ENCODE measurements around the gene GMEB2. TPM values are rescaled to one million over a fixed set of nuclear protein-coding genes. Genes with fewer than 3 reads are reported as not detected.

The GMEB2 gene
- total RNA-seq, 1 donor: 7.4 TPM

DNA sequence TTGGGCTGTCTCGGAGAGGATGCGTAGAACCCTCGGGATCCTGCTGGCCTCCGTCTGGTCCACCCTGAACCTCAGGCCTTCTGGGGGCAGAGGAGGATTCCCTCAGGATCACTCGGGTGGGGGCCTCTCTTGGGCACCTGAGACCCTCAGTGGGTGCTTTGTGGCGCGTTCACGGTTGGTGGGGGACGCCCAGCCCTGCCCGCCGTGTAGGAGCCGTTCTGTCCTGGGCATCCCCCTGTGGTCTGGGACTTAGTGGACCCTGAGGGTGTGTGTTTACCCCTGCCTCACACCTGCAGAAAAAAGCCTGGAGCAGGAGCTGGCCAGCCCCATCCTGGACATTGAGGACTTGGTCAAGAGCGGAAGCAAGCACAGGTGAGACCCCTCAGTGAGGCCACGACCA is 38.8 kb upstream of the GMEB2 start:
- DNase-seq (ENCODE audit: low read depth): no peak
- no peak overlapping the region for H3K4me3 ChIP-seq (ENCODE audit: low read depth, low read length)
- TF ChIP-seq, protein P1, sequence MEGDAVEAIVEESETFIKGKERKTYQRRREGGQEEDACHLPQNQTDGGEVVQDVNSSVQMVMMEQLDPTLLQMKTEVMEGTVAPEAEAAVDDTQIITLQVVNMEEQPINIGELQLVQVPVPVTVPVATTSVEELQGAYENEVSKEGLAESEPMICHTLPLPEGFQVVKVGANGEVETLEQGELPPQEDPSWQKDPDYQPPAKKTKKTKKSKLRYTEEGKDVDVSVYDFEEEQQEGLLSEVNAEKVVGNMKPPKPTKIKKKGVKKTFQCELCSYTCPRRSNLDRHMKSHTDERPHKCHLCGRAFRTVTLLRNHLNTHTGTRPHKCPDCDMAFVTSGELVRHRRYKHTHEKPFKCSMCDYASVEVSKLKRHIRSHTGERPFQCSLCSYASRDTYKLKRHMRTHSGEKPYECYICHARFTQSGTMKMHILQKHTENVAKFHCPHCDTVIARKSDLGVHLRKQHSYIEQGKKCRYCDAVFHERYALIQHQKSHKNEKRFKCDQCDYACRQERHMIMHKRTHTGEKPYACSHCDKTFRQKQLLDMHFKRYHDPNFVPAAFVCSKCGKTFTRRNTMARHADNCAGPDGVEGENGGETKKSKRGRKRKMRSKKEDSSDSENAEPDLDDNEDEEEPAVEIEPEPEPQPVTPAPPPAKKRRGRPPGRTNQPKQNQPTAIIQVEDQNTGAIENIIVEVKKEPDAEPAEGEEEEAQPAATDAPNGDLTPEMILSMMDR (IDR thresholded peaks at IDR 0.05; ENCODE audit: insufficient read depth, low read length): no peak

DNA sequence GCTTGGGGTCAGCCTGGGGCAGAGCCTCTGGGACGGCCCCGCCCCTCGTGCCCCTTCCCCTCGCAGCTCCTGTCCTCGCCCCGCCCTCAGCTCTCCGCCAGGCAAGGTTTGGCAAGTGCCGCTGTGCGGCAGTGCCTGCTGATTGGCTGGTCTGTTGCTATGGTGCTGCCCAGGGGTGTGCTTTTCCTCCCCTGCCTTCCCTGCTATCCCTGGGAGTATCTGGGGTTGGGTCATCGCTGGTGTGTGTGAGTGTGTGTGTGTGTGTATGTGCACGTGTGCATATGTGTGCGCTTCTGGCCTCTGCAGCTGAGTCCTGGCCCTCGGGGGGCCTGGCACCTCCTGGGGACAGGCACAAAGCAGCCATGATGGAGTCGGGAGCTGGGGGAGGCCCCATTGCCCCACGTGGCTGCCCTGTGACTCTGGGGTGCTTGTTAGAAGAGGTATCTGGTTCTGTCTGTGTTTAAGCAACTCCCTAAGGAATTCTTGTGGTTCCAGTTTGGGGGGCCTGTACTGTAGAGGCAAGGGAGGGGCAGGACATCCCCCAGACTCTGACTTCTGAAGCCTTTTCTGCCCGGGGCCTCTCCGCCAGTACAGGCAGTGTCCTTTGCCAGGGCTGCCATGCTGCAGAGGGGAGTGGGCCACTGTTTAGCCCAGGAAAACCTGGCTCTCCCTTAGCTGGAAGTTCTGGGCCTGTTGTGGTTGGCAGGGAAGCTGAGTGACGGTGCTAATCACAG is 38.1 kb upstream of the GMEB2 start:
- DNase-seq (ENCODE audit: low read depth): peak; percentile 32
- H3K4me3 ChIP-seq (ENCODE audit: low read depth, low read length): no peak overlapping the region
- TF ChIP-seq, protein P1 (IDR thresholded peaks at IDR 0.05; ENCODE audit: insufficient read depth, low read length): no peak

DNA sequence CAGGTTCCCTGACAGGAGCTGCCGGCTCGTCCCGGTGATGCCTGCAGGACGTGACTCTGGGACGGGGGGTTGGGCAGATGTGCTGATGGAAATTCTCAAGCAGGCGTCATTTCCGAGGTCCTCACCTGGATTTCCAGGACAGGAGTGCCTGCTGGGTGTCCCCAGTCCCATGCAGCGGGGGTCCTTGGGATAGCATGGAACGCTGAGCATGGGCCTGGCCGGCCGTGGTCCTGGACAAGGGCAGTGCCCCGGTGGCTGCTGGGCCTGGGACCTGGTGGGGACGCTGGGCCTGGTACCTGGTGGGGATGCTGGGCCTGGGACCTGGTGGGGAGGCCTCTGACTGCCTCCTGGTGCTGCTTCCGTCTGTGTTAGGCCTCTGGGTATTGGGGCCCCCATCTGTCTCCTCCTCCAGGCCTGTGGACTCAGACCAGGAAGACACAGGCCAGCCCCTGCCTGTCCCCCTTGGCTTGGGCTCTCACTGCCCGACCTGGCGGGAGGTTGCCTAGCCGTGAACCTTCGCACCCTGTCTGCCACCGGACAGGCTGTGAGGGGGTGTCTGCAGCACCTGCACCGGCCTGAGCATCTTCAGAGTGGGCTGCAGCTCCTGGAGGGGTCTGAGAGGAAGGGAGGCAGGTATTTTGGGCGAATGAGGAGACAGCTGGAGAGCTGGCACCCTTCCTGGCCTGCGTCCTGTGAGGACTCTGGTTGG is 37.4 kb upstream of the GMEB2 start:
- TF ChIP-seq, protein P1 (IDR thresholded peaks at IDR 0.05; ENCODE audit: insufficient read depth, low read length): no peak
- no peak overlapping the region for H3K4me3 ChIP-seq (ENCODE audit: low read depth, low read length)
- no peak for DNase-seq (ENCODE audit: low read depth)

DNA sequence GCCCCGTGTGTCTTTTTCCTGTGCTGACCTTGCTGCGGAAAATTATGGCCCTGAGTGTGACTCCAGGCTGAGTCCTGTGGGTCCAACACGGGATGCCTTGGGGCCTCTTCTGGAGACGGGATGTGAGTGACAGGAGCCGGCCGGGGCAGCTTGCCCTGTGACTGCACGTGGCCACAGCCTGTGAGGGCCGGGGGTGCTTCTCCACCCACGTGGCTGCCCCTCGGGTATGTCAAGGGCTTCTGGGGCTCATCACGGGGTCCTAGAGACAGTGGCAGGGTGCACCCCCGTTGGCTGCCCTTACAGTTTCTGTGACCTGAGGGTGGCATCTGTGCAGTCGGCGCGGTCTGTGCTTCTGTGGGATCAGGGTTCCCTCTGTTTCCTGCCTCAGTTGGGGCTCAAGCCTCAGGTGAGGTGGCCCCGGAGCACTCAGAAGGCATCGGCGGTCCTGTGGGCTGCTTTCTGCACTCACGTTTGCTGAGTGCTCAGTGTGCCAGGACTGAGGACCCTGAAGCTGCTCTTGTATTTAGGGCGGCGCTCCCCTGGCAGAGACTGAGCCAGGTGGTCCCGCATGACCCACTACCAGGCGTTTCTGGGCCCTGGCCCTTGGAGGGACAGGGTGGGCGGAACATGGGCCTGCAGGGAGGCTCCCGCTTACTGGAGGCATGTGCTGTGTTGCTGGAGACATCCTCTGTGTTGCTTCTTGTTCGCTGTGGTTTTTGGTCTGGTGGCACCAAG is 36.6 kb upstream of the GMEB2 start:
- DNase-seq (ENCODE audit: low read depth): no peak
- TF ChIP-seq, protein P1 (IDR thresholded peaks at IDR 0.05; ENCODE audit: insufficient read depth, low read length): no peak
- no peak overlapping the region for H3K4me3 ChIP-seq (ENCODE audit: low read depth, low read length)

DNA sequence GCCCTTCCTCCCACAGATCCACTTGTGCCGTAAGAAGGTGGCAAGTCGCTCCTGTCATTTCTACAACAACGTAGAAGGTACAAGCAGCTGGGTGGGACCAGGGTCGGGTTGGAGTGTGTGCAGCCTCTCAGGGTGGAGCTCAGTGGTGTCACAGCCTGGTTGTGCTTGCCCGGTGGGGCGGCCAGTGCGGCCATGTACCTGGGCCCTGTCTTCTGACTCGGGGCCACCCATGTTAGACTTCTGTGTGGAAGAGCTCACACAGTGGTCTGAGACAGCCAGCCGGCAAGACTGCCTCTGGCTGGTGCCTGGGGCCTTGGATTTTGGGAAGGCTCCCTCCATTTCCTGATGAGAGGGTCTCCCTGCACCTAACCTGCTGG is 35.9 kb upstream of the GMEB2 start:
- no peak for DNase-seq (ENCODE audit: low read depth)
- no peak overlapping the region for H3K4me3 ChIP-seq (ENCODE audit: low read depth, low read length)
- TF ChIP-seq, protein P1 (IDR thresholded peaks at IDR 0.05; ENCODE audit: insufficient read depth, low read length): no peak

DNA sequence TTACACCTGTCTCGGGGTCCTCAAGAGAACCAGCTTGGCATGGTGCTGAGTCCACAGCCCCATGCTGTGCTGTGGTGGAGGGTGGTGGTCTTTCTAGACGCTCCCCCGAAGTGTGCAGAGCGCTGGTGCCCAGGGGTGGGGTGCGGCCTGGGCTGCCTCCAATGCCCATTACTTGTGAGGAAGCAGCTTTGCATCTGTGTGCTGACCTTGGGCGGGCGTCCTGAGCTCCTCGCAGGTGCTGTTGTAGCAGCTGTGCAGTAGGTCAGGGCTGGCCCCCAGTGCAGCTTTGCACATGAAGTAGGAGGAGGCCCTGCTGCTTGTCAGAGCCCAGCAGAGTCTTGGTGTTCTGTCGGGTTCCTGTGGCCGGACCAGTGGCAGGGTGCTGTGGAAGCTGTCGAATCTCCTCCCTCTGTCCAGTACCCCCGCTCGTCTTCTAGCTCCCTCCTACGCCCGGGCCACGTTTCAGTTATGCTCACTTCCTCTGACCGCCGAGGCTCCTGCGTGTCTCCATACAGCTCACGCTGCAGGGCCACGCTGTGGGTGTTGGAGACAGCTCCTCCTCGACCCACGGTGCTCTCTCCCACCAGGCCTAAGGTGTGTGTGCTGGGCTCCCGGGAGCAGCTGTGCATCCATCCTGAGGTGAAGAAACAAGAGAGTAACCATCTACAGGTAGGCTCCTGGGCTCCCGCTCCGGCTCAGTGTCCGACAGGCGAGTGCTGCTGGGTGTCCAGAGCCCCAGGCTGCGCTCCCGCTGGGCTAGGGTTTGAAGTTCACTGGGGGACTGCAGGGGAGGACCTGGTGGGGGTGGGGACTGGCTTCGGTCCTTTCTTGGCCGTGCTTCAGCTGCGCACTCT is 35.3 kb upstream of the GMEB2 start:
- TF ChIP-seq, protein P1 (IDR thresholded peaks at IDR 0.05; ENCODE audit: insufficient read depth, low read length): no peak
- no peak overlapping the region for H3K4me3 ChIP-seq (ENCODE audit: low read depth, low read length)
- no peak for DNase-seq (ENCODE audit: low read depth)

Measured in fibroblast of the aortic adventitia (primary cell).